Measurements from ENCODE around the gene DNHD1. TPM values are rescaled to one million over a fixed set of nuclear protein-coding genes. Genes with fewer than 3 reads are reported as not detected.

The DNHD1 gene
- total and polyA plus RNA-seq, 2 of the 4 experiments (the other 2 are of a cell fraction), result 1.8 to 3.6 TPM

GRCh38 chr11:6614446-6614845, 117.4 kb downstream of the DNHD1 start:
- no CpG with 5 or more reads among the region's 2 CpGs for WGBS, 2 experiments (ENCODE audit: extremely low coverage in 2 of 2, insufficient read length in 1 of 2)
- no peaks in the 10 kb centered on the region for H3K9me3 ChIP-seq (ENCODE audit: control insufficient read depth, insufficient read depth, low read length)
- no TSS peak for BruUV-seq (replicated peaks)
- no peak overlapping the region for H3K9ac ChIP-seq (ENCODE audit: low read depth, low read length)
- no peak overlapping the region for H3K4me3 ChIP-seq (ENCODE audit: insufficient read depth, low read depth, low read length)
- intact Hi-C loops (cut with micrococcal nuclease) (no loop called here), dilution Hi-C loops (cut with HindIII; ENCODE audit: low sequenced_read_pairs, unreplicated experiment) (no loop called here), in situ Hi-C loops (cut with MboI; ENCODE audit: low sequenced_read_pairs) (no loop called here)
- peaks cover 21 to 80% of the 10 kb centered on the region in 2 experiments for H3K79me1 ChIP-seq (ENCODE audit: low read depth in 1 of 2, low read length in 2 of 2)
- H3K4me1 ChIP-seq (ENCODE audit: control insufficient read depth, insufficient read depth, low read length), result peaks cover 21% of the 10 kb centered on the region
- H3K27ac ChIP-seq (ENCODE audit: insufficient read depth, low read length), result no peak overlapping the region
- TF ChIP-seq, protein P1, sequence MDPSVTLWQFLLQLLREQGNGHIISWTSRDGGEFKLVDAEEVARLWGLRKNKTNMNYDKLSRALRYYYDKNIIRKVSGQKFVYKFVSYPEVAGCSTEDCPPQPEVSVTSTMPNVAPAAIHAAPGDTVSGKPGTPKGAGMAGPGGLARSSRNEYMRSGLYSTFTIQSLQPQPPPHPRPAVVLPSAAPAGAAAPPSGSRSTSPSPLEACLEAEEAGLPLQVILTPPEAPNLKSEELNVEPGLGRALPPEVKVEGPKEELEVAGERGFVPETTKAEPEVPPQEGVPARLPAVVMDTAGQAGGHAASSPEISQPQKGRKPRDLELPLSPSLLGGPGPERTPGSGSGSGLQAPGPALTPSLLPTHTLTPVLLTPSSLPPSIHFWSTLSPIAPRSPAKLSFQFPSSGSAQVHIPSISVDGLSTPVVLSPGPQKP (IDR thresholded peaks at IDR 0.05; ENCODE audit: borderline replicate concordance, low read depth, low read length), result no peak
- TF ChIP-seq BHLHE40 (IDR thresholded peaks at IDR 0.05; ENCODE audit: low read depth, low read length) (no peak), POLR2A (IDR thresholded peaks at IDR 0.05; ENCODE audit: low read depth, low read length) (no peak), MXI1 (IDR thresholded peaks at IDR 0.05; ENCODE audit: borderline replicate concordance, low read depth, low read length) (no peak), MAZ (IDR thresholded peaks at IDR 0.05; ENCODE audit: borderline replicate concordance, low read depth, low read length) (no peak), RCOR1 (IDR thresholded peaks at IDR 0.05; ENCODE audit: insufficient replicate concordance, low read length) (no peak), FOS (IDR thresholded peaks at IDR 0.05; ENCODE audit: low read depth, low read length) (no peak), SMC3 (IDR thresholded peaks at IDR 0.05; ENCODE audit: low read depth, low read length) (no peak)
- TF ChIP-seq, protein P2, sequence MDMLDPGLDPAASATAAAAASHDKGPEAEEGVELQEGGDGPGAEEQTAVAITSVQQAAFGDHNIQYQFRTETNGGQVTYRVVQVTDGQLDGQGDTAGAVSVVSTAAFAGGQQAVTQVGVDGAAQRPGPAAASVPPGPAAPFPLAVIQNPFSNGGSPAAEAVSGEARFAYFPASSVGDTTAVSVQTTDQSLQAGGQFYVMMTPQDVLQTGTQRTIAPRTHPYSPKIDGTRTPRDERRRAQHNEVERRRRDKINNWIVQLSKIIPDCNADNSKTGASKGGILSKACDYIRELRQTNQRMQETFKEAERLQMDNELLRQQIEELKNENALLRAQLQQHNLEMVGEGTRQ (IDR thresholded peaks at IDR 0.05; ENCODE audit: low read depth, low read length), result no peak
- no peak overlapping the region for H2AK9ac ChIP-seq (replicated peaks; ENCODE audit: low read depth, low read length, poor library complexity)
- peaks cover 26% of the 10 kb centered on the region for H3K9me1 ChIP-seq (ENCODE audit: insufficient read depth, low read length)
- H4K91ac ChIP-seq (ENCODE audit: insufficient read depth, low read depth, low read length), result no peak overlapping the region
- H3K14ac ChIP-seq (replicated peaks; ENCODE audit: low read depth, low read length), result no peak overlapping the region
- DNase-seq, result no peak
- no peak overlapping the region for H2AFZ ChIP-seq (replicated peaks; ENCODE audit: low read length, poor library complexity)
- 0 out of 2 replicates have a peak overlapping the region, but pooled peaks have one; percentile 3 for H2AK5ac ChIP-seq (ENCODE audit: low read depth, low read length)
- CTCF ChIA-PET, result no interaction called here
- no peak overlapping the region for H2BK20ac ChIP-seq (ENCODE audit: low read depth, low read length)
- POLR2A ChIA-PET (ENCODE audit: unreplicated experiment), result no interaction called here
- H2BK120ac ChIP-seq (ENCODE audit: low read depth, low read length), result no peak overlapping the region
- H3K23ac ChIP-seq (ENCODE audit: low read depth, low read length), result no peak overlapping the region
- H3K56ac ChIP-seq (ENCODE audit: extremely low read depth, insufficient read depth, low read length), result no peak overlapping the region
- no peaks in the 10 kb centered on the region for H3K27me3 ChIP-seq (ENCODE audit: control insufficient read depth, insufficient read depth, low read length)
- no peak overlapping the region for H3K4ac ChIP-seq (ENCODE audit: low read depth, low read length)
- H2BK5ac ChIP-seq (ENCODE audit: low read depth, low read length, poor library complexity, severe bottlenecking), result no peak overlapping the region
- H4K8ac ChIP-seq (ENCODE audit: low read depth in 2 of 2, low read length in 2 of 2), result no peak overlapping the region
- peaks cover 12% of the 10 kb centered on the region for H4K20me1 ChIP-seq (ENCODE audit: insufficient read depth, low read length)
- peaks cover 45% of the 10 kb centered on the region for H3K36me3 ChIP-seq (ENCODE audit: control insufficient read depth, insufficient read depth, low read length)
- no peak overlapping the region for H3K18ac ChIP-seq (ENCODE audit: low read depth, low read length)
- no peak overlapping the region for H4K5ac ChIP-seq (ENCODE audit: low read depth, low read length)
- H2BK15ac ChIP-seq (ENCODE audit: low read depth, low read length), result no peak overlapping the region
- H3K4me2 ChIP-seq (ENCODE audit: low read depth, low read length), result no peak overlapping the region
- no peak for ATAC-seq (ENCODE audit: low read depth)
